SU-DHL-6 (cell line): ENCODE results near the gene TGFBR3L.
"Not testable (repeated sequence)": the region's sequence is repeated elsewhere in the genome, so short reads cannot be mapped to it uniquely, and the experiment has no call there.

ENCODE experiments used
- EZH2phosphoT487 ChIP-seq: fragments of 200-600 bp; sonication (generic), shearing (Covaris generic); conservative IDR thresholded peaks from 2 replicates; pipeline ENCODE4 v1.6.1; 2018; ENCODE audit warnings: mild to moderate bottlenecking, antibody characterized with exemption, low read length, moderate library complexity, mixed read lengths
- TF ChIP-seq, protein P1 (sequence below): fragments of 200-600 bp; sonication (generic); IDR thresholded peaks from one replicate; pipeline ENCODE4 v1.5.1; 2017; ENCODE audit warnings: antibody characterized with exemption, mild to moderate bottlenecking, low read length, moderate library complexity; ENCODE audit not compliant: insufficient read depth, poor library complexity, severe bottlenecking

DNA sequence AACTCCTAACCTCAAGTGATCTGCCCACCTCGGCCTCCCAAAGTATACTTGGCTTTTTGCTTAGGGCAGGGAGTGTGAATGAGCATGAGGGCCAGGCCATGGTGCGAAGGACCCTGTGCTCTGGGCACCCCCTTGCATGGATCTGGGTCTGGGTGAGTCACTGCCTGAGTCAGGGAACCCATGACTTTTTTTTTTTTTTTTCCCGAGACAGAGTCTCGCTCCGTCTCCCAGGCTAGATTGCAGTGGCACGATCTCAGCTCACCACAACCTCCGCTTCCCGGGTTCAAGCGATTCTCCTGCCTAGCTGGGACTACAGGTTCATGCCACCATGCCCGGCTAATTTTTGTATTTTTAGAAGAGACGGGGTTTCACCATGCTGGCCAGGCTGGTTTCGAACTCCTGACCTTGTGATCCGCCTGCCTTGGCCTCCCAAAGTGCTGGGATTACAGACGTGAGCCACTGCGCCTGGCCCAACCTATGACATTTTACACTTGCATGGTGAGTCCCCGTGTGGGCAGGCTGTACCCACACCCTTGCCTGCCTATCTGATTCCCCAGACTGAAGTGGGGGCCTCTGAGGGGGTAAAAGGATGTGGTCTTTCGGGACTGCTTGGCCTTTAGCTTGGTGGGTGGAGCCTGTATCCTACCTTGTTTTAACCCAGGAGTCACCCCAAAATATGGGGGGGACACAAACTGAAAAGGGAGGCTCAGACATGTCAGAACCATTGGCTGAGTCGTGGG is 21.1 kb upstream of the TGFBR3L start:
- TF ChIP-seq, protein P1, sequence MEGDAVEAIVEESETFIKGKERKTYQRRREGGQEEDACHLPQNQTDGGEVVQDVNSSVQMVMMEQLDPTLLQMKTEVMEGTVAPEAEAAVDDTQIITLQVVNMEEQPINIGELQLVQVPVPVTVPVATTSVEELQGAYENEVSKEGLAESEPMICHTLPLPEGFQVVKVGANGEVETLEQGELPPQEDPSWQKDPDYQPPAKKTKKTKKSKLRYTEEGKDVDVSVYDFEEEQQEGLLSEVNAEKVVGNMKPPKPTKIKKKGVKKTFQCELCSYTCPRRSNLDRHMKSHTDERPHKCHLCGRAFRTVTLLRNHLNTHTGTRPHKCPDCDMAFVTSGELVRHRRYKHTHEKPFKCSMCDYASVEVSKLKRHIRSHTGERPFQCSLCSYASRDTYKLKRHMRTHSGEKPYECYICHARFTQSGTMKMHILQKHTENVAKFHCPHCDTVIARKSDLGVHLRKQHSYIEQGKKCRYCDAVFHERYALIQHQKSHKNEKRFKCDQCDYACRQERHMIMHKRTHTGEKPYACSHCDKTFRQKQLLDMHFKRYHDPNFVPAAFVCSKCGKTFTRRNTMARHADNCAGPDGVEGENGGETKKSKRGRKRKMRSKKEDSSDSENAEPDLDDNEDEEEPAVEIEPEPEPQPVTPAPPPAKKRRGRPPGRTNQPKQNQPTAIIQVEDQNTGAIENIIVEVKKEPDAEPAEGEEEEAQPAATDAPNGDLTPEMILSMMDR = not testable (repeated sequence)
- TF ChIP-seq EZH2phosphoT487 = not testable (repeated sequence)
